ENCODE results near the gene GSTK1.

GRCh38 chr7:143261901-143262300 is 1.3 kb upstream of the GSTK1 start:
- no peak for TF ChIP-seq CTCF (IDR thresholded peaks at IDR 0.05)
- no peak for TF ChIP-seq POLR2A (IDR thresholded peaks at IDR 0.05)
